ENCODE results near the gene NOG. TPM values are rescaled to one million over a fixed set of nuclear protein-coding genes. Genes with fewer than 3 reads are reported as not detected.
A peak's percentile ranks its signal among the peaks of the same experiment; 100 is the strongest.

NOG gene
- total RNA-seq, 2 experiments from 2014 or later: 12.5 to 12.7 TPM

DNA sequence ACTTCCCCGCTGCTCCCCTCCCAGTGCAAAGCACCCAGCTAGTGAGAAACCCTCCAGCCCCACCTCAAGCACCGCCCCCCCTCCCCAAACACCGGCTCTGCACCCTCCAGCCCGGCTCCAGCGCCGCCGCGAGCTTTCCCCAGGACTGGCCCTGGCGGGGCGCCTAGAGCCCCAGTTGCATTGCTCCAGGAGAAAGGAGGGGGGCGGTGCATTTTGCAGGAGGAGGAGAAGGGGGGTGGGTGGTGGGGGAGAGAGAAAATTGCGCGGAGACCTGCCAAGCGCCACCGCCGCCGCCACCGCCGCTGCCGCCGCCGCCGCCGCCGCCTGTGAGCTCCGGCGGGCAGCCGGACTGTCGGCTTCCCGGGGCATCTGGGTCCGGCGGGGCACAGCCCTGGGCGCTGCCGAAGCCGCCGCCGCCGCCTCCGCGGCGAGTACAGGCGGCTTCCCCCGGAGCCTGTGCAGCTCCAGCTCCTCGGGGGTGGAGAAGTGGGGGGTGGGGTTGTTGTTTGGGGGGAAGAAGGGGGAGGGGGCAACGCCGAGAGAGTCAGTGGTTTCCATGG lies 333 bp upstream of the NOG start:
- intact Hi-C loops (cut with DNase I, micrococcal nuclease): loop anchor here (2.0 to 10.0 kb wide), 4 partner anchors 188 to 492 kb away; partner anchors contain the start of genes AKAP1 (in 1 of the 2) and COIL (in 1 of the 2)
- Histone ChIP-seq H3K4me1 (ENCODE audit: insufficient read depth, low read length) (peaks cover 40% of the 10 kb centered on the region), H3K36me3 (ENCODE audit: insufficient read depth, low read length) (no peaks in the 10 kb centered on the region), H3K27ac (ENCODE audit: low read depth in 1 of 2, low read length in 2 of 2) (peak overlapping the region in 1 of 2 donors; percentile 68), H3K4me3 (ENCODE audit: low read length) (peak overlapping the region; percentile 65), H3K27me3 (ENCODE audit: control insufficient read depth in 1 of 2, insufficient read depth in 2 of 2, low read length in 2 of 2) (peaks cover 18 to 30% of the 10 kb centered on the region in 2 experiments), H3K9me3 (ENCODE audit: control insufficient read depth in 1 of 2, insufficient read depth in 1 of 2, low read length in 2 of 2) (peaks cover 0 to 4% of the 10 kb centered on the region in 2 experiments)
- H3K27me3 Mint-ChIP-seq: peaks cover 36% of the 10 kb centered on the region
- DNase-seq (peak in 13 of 14 experiments; percentile 33 to 75 (median 54)), ATAC-seq (ENCODE audit: poor library complexity) (peak; percentile 41)
- peaks cover 21% of the 10 kb centered on the region for H3K4me1 Mint-ChIP-seq (ENCODE audit: low read depth)
- TF ChIP-seq, protein P1, sequence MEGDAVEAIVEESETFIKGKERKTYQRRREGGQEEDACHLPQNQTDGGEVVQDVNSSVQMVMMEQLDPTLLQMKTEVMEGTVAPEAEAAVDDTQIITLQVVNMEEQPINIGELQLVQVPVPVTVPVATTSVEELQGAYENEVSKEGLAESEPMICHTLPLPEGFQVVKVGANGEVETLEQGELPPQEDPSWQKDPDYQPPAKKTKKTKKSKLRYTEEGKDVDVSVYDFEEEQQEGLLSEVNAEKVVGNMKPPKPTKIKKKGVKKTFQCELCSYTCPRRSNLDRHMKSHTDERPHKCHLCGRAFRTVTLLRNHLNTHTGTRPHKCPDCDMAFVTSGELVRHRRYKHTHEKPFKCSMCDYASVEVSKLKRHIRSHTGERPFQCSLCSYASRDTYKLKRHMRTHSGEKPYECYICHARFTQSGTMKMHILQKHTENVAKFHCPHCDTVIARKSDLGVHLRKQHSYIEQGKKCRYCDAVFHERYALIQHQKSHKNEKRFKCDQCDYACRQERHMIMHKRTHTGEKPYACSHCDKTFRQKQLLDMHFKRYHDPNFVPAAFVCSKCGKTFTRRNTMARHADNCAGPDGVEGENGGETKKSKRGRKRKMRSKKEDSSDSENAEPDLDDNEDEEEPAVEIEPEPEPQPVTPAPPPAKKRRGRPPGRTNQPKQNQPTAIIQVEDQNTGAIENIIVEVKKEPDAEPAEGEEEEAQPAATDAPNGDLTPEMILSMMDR (IDR thresholded peaks at IDR 0.05): no peak
- H3K36me3 Mint-ChIP-seq (ENCODE audit: low read depth): peaks cover 16% of the 10 kb centered on the region
- POLR2A ChIA-PET: interaction anchor here (0.6 to 5.3 kb wide), 21 partner anchors 10 to 321 kb away, joined by 3 to 147 read pairs (median 4); partner anchors contain the start of genes C17orf67, DGKE and TRIM25
- CTCF ChIA-PET: interaction anchor here (0.6 to 4.0 kb wide), 8 partner anchors 10 to 189 kb away, joined by 4 to 27 read pairs (median 6); no protein-coding TSS in a partner anchor
- no peaks in the 10 kb centered on the region for H3K9me3 Mint-ChIP-seq
- peak overlapping the region; percentile 83 for H3K4me3 Mint-ChIP-seq
- H3K27ac Mint-ChIP-seq: peak overlapping the region; percentile 83

DNA sequence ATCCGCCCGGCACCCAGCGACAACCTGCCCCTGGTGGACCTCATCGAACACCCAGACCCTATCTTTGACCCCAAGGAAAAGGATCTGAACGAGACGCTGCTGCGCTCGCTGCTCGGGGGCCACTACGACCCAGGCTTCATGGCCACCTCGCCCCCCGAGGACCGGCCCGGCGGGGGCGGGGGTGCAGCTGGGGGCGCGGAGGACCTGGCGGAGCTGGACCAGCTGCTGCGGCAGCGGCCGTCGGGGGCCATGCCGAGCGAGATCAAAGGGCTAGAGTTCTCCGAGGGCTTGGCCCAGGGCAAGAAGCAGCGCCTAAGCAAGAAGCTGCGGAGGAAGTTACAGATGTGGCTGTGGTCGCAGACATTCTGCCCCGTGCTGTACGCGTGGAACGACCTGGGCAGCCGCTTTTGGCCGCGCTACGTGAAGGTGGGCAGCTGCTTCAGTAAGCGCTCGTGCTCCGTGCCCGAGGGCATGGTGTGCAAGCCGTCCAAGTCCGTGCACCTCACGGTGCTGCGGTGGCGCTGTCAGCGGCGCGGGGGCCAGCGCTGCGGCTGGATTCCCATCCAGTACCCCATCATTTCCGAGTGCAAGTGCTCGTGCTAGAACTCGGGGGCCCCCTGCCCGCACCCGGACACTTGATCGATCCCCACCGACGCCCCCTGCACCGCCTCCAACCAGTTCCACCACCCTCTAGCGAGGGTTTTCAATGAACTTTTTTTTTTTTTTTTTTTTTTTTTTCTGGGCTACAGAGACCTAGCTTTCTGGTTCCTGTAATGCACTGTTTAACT lies 1.0 kb downstream of the NOG start:
- H3K4me1 ChIP-seq (ENCODE audit: insufficient read depth, low read length): peaks cover 51% of the 10 kb centered on the region

More for the DNA sequence above, 1.0 kb downstream of the NOG start:
- intact Hi-C loops (cut with DNase I, micrococcal nuclease): loop anchor here (5.0 to 10.0 kb wide), 3 partner anchors 348 to 490 kb away; partner anchors contain the start of genes AKAP1 (in 1 of the 2) and COIL (in 1 of the 2)
- Mint-ChIP-seq H3K27me3 (peaks cover 44% of the 10 kb centered on the region), H3K4me3 (peak overlapping the region; percentile 88), H3K9me3 (no peaks in the 10 kb centered on the region), H3K36me3 (ENCODE audit: low read depth) (peaks cover 16% of the 10 kb centered on the region), H3K4me1 (ENCODE audit: low read depth) (peaks cover 34% of the 10 kb centered on the region), H3K27ac (peak overlapping the region; percentile 96)
- TF ChIP-seq, protein P1 (IDR thresholded peaks at IDR 0.05): no peak
- POLR2A ChIA-PET: interaction anchor here (0.9 to 5.3 kb wide), 12 partner anchors 8 to 319 kb away, joined by 3 to 147 read pairs (median 8); partner anchors contain the start of gene TRIM25
- H3K36me3 ChIP-seq (ENCODE audit: insufficient read depth, low read length): no peaks in the 10 kb centered on the region
- H3K27me3 ChIP-seq (ENCODE audit: control insufficient read depth in 1 of 2, insufficient read depth in 2 of 2, low read length in 2 of 2): peaks cover 19 to 33% of the 10 kb centered on the region in 2 experiments
- peak in 11 of 14 experiments; percentile 12 to 62 (median 26) for DNase-seq
- H3K4me3 ChIP-seq (ENCODE audit: low read length): peak overlapping the region; percentile 65
- peak; percentile 17 for ATAC-seq (ENCODE audit: poor library complexity)
- peak overlapping the region in 1 of 2 donors; percentile 68 for H3K27ac ChIP-seq (ENCODE audit: low read depth in 1 of 2, low read length in 2 of 2)
- CTCF ChIA-PET: interaction anchor here (0.6 to 4.0 kb wide), 4 partner anchors 60 to 648 kb away, joined by 5 to 27 read pairs (median 8); no protein-coding TSS in a partner anchor
- peaks cover 0 to 4% of the 10 kb centered on the region in 2 experiments for H3K9me3 ChIP-seq (ENCODE audit: control insufficient read depth in 1 of 2, insufficient read depth in 1 of 2, low read length in 2 of 2)

All from CD4-positive, alpha-beta T cell (primary cell).